Activated CD8-positive, alpha-beta T cell treated with anti-CD3 and anti-CD28 coated beads for 36 hours (primary cell): ENCODE data around the gene TCEANC2. TPM values are rescaled to one million over a fixed set of nuclear protein-coding genes. Genes with fewer than 3 reads are reported as not detected.

Experiments used
- ATAC-seq: fragments of 200-7000 bp; cut with Tn5 transposase; one replicate; pipeline ENCODE4 v1.10.0; 2021; ENCODE audit warnings: mild to moderate bottlenecking, moderate library complexity
- CTCF ChIA-PET: fragments of 350-600 bp; sonication (Branson Sonifier 250); formaldehyde crosslinking; loops from one replicate; lab custom pipeline; 2021; ENCODE audit warnings: antibody characterized with exemption; lab: Charles Lee
- POLR2A ChIA-PET: fragments of 350-600 bp; sonication (Branson Sonifier 250); formaldehyde crosslinking; loops from one replicate; lab custom pipeline; 2021; ENCODE audit warnings: antibody characterized with exemption; lab: Charles Lee
- DNase-seq: peaks from one replicate; pipeline ENCODE4 v3.0.0-alpha.2; 2020
- H3K27ac Mint-ChIP-seq: one replicate; pipeline ENCODE4 v1.8.0; 2021; ENCODE audit warnings: mild to moderate bottlenecking, mixed read lengths
- H3K27me3 Mint-ChIP-seq: one replicate; pipeline ENCODE4 v1.8.0; 2021; ENCODE audit warnings: mixed read lengths
- H3K36me3 Mint-ChIP-seq: one replicate; pipeline ENCODE4 v1.8.0; 2021; ENCODE audit warnings: low read depth, mixed read lengths
- H3K4me1 Mint-ChIP-seq: one replicate; pipeline ENCODE4 v1.8.0; 2021; ENCODE audit warnings: low read depth, mixed read lengths
- H3K4me3 Mint-ChIP-seq: one replicate; pipeline ENCODE4 v1.8.0; 2021; ENCODE audit warnings: mild to moderate bottlenecking, moderate library complexity, mixed read lengths
- H3K9me3 Mint-ChIP-seq: one replicate; pipeline ENCODE4 v1.8.0; 2021; ENCODE audit warnings: mixed read lengths
- intact Hi-C: fragments of 100-400 bp; cut with micrococcal nuclease; formaldehyde crosslinking; loops from one replicate; pipeline ENCODE4 v1.10.0; 2022
- total RNA-seq, 2 experiments: library from RNA; stranded (reverse); gene quantifications; one replicate each; pipeline ENCODE4 v1.2.3, GENCODE V29; 2021
- TF ChIP-seq, protein P1 (sequence below): fragments of 200-600 bp; IDR thresholded peaks from one replicate; pipeline ENCODE4 v1.8.0; 2022; ENCODE audit warnings: antibody characterized with exemption, mild to moderate bottlenecking

TCEANC2 gene
- total RNA-seq, 2 experiments from 2014 or later: 11.1 to 11.2 TPM

DNA sequence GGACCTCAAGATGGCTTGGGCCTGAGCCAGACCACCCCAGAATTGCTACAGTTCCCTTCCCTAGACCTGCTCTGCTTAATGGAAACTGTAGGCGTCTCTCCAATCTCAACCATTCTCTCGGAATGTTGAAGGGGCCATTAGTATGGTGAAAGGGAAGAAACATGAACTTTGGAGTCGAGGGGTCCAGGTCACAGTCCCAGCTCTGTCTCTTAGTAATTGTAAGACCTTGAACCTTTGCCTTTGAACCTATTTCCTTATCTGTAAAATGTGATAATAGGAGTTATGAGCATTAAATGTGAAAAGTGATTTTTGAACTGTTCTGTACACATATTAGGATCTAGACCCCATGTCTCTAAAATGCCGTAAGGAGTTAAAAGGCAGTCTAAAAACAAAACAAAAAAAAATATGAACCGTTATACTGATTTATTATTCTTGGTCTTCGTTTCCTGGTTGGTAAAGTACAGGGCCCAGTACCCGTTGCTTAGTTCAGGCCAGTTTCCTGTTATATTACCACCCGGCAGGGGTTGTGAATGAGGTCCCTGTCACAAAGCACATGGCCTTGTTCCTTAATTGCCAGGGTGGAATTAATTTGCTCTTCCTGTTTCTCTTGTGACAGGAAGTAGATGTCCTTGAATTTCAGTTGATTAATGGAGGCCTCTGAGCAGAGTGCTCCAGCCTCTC lies 42.3 kb downstream of the TCEANC2 start:
- Mint-ChIP-seq H3K27ac (no peak overlapping the region), H3K4me3 (no peak overlapping the region), H3K36me3 (peaks cover 15% of the 10 kb centered on the region), H3K4me1 (no peaks in the 10 kb centered on the region), H3K27me3 (no peaks in the 10 kb centered on the region), H3K9me3 (no peaks in the 10 kb centered on the region)
- ATAC-seq (no peak), DNase-seq (no peak)
- POLR2A ChIA-PET: interaction anchor here (0.8 kb wide), 1 partner anchor 18 kb away, joined by 3 read pairs; no protein-coding TSS in a partner anchor
- intact Hi-C loops: no loop called here
- TF ChIP-seq, protein P1, sequence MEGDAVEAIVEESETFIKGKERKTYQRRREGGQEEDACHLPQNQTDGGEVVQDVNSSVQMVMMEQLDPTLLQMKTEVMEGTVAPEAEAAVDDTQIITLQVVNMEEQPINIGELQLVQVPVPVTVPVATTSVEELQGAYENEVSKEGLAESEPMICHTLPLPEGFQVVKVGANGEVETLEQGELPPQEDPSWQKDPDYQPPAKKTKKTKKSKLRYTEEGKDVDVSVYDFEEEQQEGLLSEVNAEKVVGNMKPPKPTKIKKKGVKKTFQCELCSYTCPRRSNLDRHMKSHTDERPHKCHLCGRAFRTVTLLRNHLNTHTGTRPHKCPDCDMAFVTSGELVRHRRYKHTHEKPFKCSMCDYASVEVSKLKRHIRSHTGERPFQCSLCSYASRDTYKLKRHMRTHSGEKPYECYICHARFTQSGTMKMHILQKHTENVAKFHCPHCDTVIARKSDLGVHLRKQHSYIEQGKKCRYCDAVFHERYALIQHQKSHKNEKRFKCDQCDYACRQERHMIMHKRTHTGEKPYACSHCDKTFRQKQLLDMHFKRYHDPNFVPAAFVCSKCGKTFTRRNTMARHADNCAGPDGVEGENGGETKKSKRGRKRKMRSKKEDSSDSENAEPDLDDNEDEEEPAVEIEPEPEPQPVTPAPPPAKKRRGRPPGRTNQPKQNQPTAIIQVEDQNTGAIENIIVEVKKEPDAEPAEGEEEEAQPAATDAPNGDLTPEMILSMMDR: no peak
- CTCF ChIA-PET: interaction anchor here (1.1 kb wide), 1 partner anchor 14 kb away, joined by 8 read pairs; no protein-coding TSS in a partner anchor

DNA sequence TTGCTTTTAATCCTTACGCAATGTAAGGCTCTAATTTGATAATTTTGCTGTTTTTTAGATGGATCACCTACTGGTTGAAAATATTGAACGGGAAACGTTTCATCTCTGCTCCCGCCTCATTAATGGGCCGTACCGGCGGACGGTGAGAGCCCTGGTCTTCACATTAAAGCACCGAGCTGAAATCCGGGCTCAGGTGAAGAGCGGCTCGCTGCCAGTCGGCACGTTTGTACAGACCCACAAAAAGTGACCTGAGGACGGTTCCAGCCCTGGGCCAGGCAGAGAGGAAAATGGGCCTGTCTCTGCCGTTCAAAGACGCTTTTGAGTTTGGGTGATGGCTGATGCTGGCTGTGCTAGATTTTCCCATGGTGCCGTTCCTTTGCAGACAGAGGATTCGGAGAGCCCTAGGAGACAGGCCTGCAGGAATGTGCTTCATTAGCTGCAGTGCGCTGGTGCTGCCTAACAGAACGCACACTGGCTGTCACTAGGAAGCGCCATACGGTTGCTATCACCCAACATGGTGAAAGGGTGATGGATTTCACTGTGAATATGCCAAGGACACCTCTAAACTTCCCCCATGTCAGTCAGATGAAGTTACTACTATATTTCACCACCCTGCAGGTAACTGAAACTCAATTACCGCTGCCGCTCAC lies 42.9 kb downstream of the TCEANC2 start:
- no peak overlapping the region for H3K4me3 Mint-ChIP-seq
- H3K4me1 Mint-ChIP-seq: no peaks in the 10 kb centered on the region
- no peak for DNase-seq
- ChIA-PET CTCF (interaction anchor here (0.7 to 1.5 kb wide), 2 partner anchors 14 to 85 kb away, joined by 3 to 4 read pairs; no protein-coding TSS in a partner anchor), POLR2A (no interaction called here)
- TF ChIP-seq, protein P1: no peak
- H3K9me3 Mint-ChIP-seq: no peaks in the 10 kb centered on the region
- peaks cover 20% of the 10 kb centered on the region for H3K36me3 Mint-ChIP-seq
- H3K27ac Mint-ChIP-seq: no peak overlapping the region
- no peaks in the 10 kb centered on the region for H3K27me3 Mint-ChIP-seq
- ATAC-seq: no peak
- intact Hi-C loops: no loop called here

DNA sequence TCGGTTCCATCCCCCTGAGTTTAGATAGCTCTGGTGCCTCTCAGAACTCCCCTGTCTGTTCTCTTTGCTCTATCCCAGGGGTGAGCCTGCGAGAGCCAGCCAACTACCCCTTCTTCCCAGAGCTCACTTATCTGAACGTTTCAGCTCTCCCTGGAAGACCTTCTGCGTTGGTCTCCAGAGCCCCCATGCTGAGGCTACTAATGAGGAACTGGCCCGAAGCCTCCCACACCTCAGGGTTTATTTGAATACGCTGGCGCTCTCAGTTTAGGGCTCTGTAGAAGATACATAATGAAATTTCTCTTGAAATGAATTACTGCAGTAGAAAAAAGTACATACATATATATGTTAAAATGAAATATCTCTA lies 43.5 kb downstream of the TCEANC2 start:
- ChIA-PET CTCF (interaction anchor here (0.7 to 1.5 kb wide), 2 partner anchors 15 to 85 kb away, joined by 3 to 4 read pairs; no protein-coding TSS in a partner anchor), POLR2A (no interaction called here)
- no peak overlapping the region for H3K4me3 Mint-ChIP-seq
- no peaks in the 10 kb centered on the region for H3K9me3 Mint-ChIP-seq
- TF ChIP-seq, protein P1: no peak
- peaks cover 22% of the 10 kb centered on the region for H3K36me3 Mint-ChIP-seq
- no peaks in the 10 kb centered on the region for H3K27me3 Mint-ChIP-seq
- DNase-seq (no peak), ATAC-seq (no peak)
- no peaks in the 10 kb centered on the region for H3K4me1 Mint-ChIP-seq
- H3K27ac Mint-ChIP-seq: no peak overlapping the region
- intact Hi-C loops: no loop called here

DNA sequence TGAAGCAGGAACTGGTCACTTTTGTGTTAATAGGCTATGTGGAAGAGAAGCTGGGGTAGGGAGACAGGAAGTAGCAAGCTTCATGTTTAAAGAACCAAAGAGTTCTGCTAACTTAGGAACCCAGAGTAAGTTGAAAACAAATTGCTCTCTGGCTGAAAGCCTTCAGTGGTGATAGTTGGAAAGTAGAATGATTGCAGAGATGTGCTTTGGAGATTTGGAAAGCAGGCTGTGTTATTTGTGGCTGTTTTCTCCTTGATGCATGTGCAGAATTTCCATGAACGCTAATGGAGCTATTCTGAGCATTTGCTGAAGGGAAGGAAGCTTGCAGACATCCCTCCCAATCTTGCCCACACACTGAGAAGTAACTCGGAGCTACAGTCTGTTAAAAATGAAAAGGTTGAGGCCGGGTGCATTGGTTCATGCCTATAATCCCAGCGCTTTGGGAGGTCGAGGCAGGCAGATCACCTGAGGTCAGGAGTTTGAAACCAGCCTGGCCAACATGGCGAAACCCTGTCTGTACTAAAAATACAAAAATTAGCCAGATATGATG lies 45.7 kb downstream of the TCEANC2 start:
- Mint-ChIP-seq H3K9me3 (no peaks in the 10 kb centered on the region), H3K4me3 (no peak overlapping the region), H3K27ac (no peak overlapping the region), H3K27me3 (no peaks in the 10 kb centered on the region), H3K36me3 (peaks cover 31% of the 10 kb centered on the region), H3K4me1 (no peaks in the 10 kb centered on the region)
- intact Hi-C loops: no loop called here
- TF ChIP-seq, protein P1: no peak
- ATAC-seq (no peak), DNase-seq (no peak)
- CTCF ChIA-PET: interaction anchor here (1.1 to 2.2 kb wide), 3 partner anchors 18 to 239 kb away, joined by 3 to 11 read pairs (median 5); no protein-coding TSS in a partner anchor
- POLR2A ChIA-PET: no interaction called here

DNA sequence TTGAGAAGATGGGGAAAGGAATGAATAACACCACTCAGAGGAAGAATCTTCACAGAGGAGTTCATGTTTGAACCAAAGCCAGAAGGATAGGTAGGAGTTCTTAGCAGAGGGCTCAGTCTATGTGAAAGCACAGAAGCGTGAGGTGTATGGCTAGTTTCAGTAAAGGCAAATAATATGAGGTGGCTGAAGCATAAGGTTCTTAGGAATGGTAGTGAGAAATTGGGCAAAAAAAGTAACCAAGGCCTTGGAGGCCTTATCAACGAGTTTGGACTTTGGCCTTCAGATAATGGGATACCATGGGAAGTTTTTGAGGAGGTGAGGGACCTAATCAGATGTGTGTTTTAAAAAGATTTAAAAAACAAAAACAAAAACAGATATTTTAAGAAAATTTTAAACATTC lies 47.1 kb downstream of the TCEANC2 start:
- no peak for ATAC-seq

More for the DNA sequence above, 47.1 kb downstream of the TCEANC2 start:
- POLR2A ChIA-PET: no interaction called here
- intact Hi-C loops: no loop called here
- Mint-ChIP-seq H3K4me3 (no peak overlapping the region), H3K36me3 (peaks cover 31% of the 10 kb centered on the region), H3K4me1 (no peaks in the 10 kb centered on the region), H3K27me3 (no peaks in the 10 kb centered on the region), H3K27ac (no peak overlapping the region), H3K9me3 (no peaks in the 10 kb centered on the region)
- DNase-seq: no peak
- CTCF ChIA-PET: no interaction called here
- TF ChIP-seq, protein P1: no peak
